ENCODE measurements around the gene CCDC141. TPM values are rescaled to one million over a fixed set of nuclear protein-coding genes. Genes with fewer than 3 reads are reported as not detected.

CCDC141 gene
- total and polyA plus RNA-seq, 2 of the 13 experiments (the other 11 are each of a cell fraction or from before 2014, with no cell fraction given), result not detected

GRCh38 chr2:179050755-179051154 is 818 bp upstream of the CCDC141 start:
- DNase-seq (ENCODE audit: low spot score) (no peak), ATAC-seq (no peak), FAIRE-seq (no peak)
- Histone ChIP-seq H3K36me3 (replicated peaks in 1 of 2; ENCODE audit: control insufficient read depth in 1 of 2, insufficient read depth in 2 of 2, low read length in 2 of 2) (no peaks in the 10 kb centered on the region), H2AFZ (ENCODE audit: low read length) (no peak overlapping the region), H3K4me2 (ENCODE audit: low read depth, low read length) (no peak overlapping the region), H3K27ac (ENCODE audit: extremely low read length, insufficient read depth, low read length) (no peak overlapping the region), H3K9me3 (ENCODE audit: low read length) (no peaks in the 10 kb centered on the region), H3K9ac (ENCODE audit: insufficient read depth, low read depth, low read length) (no peak overlapping the region), H3K4me3 (replicated peaks in 1 of 3; ENCODE audit: insufficient read depth in 1 of 3, low read depth in 2 of 3, low read length in 3 of 3) (no peak overlapping the region), H3K4me1 (ENCODE audit: insufficient read depth, low read length) (peaks cover 10% of the 10 kb centered on the region), H3K27me3 (ENCODE audit: control insufficient read depth in 1 of 2, insufficient read depth in 2 of 2, low read length in 2 of 2) (no peaks in the 10 kb centered on the region; a peak in 1 of 5 replicates), H3K79me2 (ENCODE audit: insufficient read depth, low read length) (no peaks in the 10 kb centered on the region), H4K20me1 (ENCODE audit: insufficient read depth, low read length) (no peaks in the 10 kb centered on the region)
- no TSS peak for BruUV-seq (replicated peaks)
- in situ Hi-C loops (cut with HindIII; ENCODE audit: extremely low pct_ligation_motif_present, low pct_unique_long_range_greater_than_20kb), result no loop called here
- intact Hi-C loops (cut with micrococcal nuclease; ENCODE audit: unreplicated experiment), result no loop called here
- ChIA-PET CTCF (ENCODE audit: low intra/inter-chr PET ratio, low total read pairs) (no interaction called here), POLR2A (no interaction called here)
- TF ChIP-seq BORCS8-MEF2B (CRISPR knock-in tag; IDR thresholded peaks at IDR 0.05) (no peak), ZNF781 (CRISPR knock-in tag; IDR thresholded peaks at IDR 0.05; ENCODE audit: borderline replicate concordance, not compliant biosample characterization) (no peak), ERF (CRISPR knock-in tag; IDR thresholded peaks at IDR 0.05) (no peak), ZBTB34 (CRISPR knock-in tag; IDR thresholded peaks at IDR 0.05) (no peak), HIC2 (CRISPR knock-in tag; IDR thresholded peaks at IDR 0.05; ENCODE audit: low read depth) (no peak), HCFC1 (IDR thresholded peaks at IDR 0.05; ENCODE audit: low read depth, low read length) (no peak), ARID2 (CRISPR knock-in tag; IDR thresholded peaks at IDR 0.05; ENCODE audit: borderline replicate concordance) (no peak), CENPBD1 (CRISPR knock-in tag; IDR thresholded peaks at IDR 0.05; ENCODE audit: borderline replicate concordance, low read depth) (no peak), ETV6 (CRISPR knock-in tag; conservative IDR thresholded peaks at IDR 0.05) (no peak), ZNF678 (CRISPR knock-in tag; IDR thresholded peaks at IDR 0.05) (no peak), ZNF441 (CRISPR knock-in tag; IDR thresholded peaks at IDR 0.05; ENCODE audit: borderline replicate concordance) (no peak), CREM (IDR thresholded peaks at IDR 0.05) (no peak), CREM (CRISPR knock-in tag; IDR thresholded peaks at IDR 0.05) (no peak), KLF12 (CRISPR knock-in tag; IDR thresholded peaks at IDR 0.05; ENCODE audit: borderline replicate concordance) (no peak), ZNF619 (CRISPR knock-in tag; IDR thresholded peaks at IDR 0.05) (no peak), ISL2 (CRISPR knock-in tag; IDR thresholded peaks at IDR 0.05) (no peak), MTF1 (CRISPR knock-in tag; IDR thresholded peaks at IDR 0.05) (no peak), DMTF1 (CRISPR knock-in tag; IDR thresholded peaks at IDR 0.05) (no peak), ZNF597 (CRISPR knock-in tag; IDR thresholded peaks at IDR 0.05) (no peak)
